Measurements from ENCODE around the gene SCD5. TPM values are rescaled to one million over a fixed set of nuclear protein-coding genes. Genes with fewer than 3 reads are reported as not detected.

Gene SCD5
- total RNA-seq, 1 donor from 2014 or later, result 4.7 TPM

GRCh38 chr4:82694892-82695291, 103.7 kb downstream of the SCD5 start:
- no peak for DNase-seq (ENCODE audit: low spot score)

- DNase-seq (ENCODE audit: low spot score), result no peak
These were observed 104.5 kb downstream of the SCD5 start for GRCh38 chr4:82694046-82694445.

DNA sequence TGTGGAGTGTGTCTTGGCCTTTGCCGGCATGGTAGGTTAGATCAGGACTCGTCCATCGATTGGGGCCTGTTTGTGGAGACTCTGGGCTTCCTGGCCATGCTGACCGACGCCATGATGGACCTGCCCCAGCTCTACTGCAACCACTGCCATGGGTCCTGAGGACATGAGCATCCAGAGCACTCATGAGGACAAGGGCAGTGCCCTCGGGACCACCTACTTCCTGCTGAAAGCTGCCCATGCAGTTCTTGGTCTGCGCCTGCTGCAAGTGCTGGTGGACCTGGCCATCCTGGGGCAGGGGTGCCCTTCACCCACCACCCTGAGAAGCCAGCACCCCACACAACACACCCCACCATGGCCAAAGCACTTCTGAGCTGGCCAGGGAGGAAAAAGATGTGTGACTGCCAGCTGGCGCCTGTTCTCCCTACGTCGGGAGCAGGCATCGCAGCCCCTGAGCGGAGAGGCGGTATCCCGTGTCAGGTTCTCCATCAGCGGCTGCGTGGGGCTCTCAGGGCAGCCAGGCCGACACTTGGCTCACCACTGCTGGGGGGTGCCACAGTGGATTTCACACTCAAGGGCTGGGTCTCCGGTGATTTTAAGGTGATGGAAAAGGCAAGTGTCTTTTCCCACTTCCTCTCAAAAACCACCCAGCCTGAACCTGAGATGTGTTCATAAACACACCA, 106.4 kb downstream of the SCD5 start:
- DNase-seq (ENCODE audit: low spot score), result no peak

- no peak for DNase-seq (ENCODE audit: low spot score)
These were observed 107.2 kb downstream of the SCD5 start for GRCh38 chr4:82691431-82691830.

- no peak for DNase-seq (ENCODE audit: low spot score)
These were observed 110.4 kb downstream of the SCD5 start for GRCh38 chr4:82688091-82688795.

DNA sequence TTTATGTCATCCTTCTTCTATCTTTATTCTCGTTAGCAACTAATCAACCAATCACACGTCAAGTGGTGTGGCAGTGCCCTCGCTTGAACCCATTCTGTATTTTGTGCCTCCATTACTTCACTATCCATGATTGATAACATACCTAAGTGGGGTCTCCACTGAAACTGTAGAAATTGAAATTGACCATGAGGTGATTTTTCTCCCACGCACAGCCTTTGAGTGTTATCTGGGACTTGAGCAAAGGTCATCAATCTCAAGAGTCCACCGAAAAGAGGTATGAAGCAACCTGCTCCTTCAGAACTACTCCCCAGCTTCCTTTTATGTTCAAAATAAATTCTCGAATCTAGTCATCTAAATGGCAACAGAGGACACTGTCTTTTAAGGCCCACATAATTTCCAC, 111.1 kb downstream of the SCD5 start:
- DNase-seq (ENCODE audit: low spot score), result no peak

DNA sequence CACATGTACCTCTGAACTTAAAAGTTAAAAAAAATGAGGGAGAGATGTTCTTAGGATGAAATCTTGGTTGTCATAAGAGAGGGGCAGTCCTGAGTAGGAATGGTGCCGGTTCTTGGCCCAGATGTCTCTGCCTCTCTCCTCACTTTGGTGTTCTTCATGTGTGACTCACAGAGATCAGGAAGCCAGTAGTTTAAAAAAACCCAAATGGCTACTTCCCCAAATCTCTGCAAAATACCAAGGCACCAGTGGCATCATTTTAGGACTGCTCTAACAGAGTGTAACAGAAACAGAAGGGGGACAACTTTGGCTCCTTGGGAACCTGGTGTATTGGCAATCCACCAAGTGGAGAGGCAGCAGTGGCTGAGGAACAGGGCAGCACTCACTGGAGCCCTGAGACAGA, 116.8 kb downstream of the SCD5 start:
- DNase-seq (ENCODE audit: low spot score), result no peak

- no peak for DNase-seq (ENCODE audit: low spot score)
These were observed 117.8 kb downstream of the SCD5 start for GRCh38 chr4:82680834-82681233.

DNA sequence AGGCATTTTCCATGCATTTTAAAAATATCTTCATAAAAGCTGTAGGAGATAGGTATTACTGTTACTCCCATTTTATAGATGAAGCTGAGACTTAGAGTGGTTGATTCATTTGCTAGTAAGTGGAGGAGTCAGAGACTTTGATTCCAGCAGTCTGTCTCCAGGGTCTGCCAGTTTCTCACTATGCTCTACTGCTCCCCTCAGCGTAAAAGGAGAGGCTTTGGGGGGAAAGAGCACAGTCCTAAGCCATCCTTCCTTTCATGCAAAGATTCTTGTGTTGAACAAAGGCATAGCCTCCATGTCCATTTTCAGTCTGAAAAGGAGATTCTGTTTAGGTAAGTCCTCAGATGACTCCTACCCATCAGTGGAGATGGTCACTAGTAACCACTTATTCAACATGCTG, 119.1 kb downstream of the SCD5 start:
- no peak for DNase-seq (ENCODE audit: low spot score)

DNA sequence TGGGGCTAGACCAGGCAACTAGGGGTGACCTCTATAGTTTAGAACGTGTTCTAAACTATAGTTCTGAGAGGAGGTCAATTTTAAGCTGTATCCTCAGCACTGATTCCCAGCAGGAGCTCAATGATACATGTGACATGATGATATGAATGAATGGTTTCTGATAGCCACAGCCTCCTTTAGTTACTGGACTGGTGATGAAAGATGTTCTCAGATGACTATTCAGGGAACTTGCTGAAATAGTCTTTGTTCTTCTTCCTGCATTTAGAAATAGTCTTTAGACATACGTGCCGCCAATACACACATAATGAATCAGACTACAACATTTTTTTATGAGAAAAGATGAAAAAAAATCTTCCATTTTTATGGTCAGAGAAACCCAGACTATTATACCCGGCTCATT, 120.5 kb downstream of the SCD5 start:
- no peak for DNase-seq (ENCODE audit: low spot score)

- DNase-seq (ENCODE audit: low spot score), result no peak
These were observed 121.3 kb downstream of the SCD5 start for GRCh38 chr4:82677327-82677726.

- no peak for DNase-seq (ENCODE audit: low spot score)
These were observed 130.7 kb downstream of the SCD5 start for GRCh38 chr4:82667761-82668480.

DNA sequence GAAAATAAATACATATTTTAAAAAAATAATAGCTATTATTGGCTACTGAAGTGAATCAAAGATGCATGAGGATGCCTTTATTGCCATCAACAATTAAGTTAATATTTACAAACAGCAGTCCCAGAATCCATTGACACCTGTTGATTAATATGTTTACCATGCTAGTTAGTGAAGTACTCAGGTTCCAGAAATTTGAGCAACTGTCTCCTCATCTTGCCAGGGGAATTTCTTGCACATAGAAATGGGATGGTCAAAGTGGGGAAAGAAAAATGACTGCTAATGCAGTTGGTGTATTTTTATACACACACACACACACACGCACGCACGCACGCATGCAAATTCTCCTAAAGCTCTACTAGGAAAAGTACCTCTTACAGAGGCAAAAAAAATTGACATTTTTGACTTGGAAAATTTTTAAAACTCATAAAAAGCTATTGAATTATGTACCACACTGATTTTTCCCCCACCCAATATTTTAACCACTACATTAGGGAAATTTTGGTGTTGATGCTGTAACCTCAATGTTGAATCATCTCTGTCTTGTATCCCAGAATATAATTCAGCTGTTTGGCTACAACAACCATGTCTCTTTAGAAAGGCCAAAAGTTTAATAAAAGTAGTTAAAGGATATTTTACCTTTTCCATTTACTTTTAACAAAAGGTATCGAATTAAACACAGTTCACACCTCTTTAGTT, 131.5 kb downstream of the SCD5 start:
- no peak for DNase-seq (ENCODE audit: low spot score)

DNA sequence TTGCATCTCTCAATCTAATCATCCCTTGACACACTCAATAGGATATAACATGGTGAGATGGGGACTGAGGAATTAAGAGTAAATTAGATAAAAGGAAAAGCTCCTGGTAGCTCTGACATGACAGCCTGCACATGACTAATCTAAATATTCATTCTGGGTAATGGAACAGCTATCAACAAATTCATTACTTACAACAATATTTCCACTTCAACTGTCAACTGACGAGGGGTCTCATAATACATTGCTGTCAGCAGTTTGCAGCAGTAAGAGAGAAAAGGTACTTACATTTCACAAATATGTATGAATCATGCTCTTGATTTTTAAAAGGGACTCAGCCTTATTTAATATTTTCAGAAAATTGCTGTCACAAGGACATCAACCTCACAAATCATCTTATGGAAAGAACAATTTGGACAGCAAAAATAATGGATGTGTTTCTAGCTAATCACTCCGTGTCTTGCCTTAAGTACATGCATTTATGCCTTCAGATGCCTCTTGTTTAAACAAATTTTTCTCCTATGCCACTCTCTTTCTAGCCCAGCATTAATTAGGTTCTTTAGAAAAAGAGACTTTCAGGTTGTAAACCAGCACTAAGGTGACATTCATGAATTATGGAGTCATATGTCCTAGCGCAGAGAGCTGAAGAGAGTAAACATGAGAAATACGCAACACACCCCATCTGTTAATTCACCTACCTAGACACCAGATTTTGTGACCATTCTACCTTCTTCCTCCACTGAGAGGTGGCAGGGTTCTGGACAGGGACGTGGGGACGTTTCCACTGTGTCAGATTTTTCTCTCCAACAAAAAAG, 137.2 kb downstream of the SCD5 start:
- no peak for DNase-seq (ENCODE audit: low spot score)

DNA sequence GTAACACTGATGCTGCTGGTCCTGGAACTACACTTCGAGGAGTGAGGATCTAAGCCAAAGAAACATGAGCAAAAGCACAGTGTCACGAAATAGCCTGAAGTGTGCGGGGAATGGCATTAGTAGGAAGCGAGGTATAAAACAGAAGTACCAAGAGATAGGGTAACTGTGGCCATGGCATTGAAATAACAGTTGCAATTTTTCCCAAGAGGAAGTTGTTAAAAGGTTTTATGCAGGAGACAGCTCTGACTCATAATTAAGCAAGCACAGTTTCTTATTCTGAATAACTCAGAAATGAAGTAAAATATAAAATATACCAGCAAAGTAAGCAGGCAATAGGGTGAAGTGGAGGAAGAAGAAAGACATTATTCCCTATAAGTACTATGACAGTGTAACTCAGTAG, 146.5 kb downstream of the SCD5 start:
- no peak for DNase-seq (ENCODE audit: low spot score)

DNA sequence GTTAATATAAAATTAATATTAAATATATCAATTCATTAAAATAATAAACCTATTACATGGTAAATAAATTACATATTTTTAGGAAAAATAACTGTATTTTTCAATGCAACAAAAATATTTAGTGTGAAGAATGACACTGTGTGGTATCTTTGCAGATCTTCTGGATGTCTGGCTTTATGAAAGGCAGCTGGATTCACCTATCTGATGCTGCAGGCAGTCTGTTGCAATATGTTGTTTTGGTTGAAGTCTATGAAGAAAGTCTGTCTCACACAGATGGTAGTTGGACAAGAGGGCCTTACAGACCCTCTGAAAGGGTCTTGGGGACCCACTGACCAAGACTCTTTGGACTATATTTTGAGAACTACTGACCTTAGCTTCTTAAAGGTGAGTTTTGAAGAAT, 147.7 kb downstream of the SCD5 start:
- no peak for DNase-seq (ENCODE audit: low spot score)

DNA sequence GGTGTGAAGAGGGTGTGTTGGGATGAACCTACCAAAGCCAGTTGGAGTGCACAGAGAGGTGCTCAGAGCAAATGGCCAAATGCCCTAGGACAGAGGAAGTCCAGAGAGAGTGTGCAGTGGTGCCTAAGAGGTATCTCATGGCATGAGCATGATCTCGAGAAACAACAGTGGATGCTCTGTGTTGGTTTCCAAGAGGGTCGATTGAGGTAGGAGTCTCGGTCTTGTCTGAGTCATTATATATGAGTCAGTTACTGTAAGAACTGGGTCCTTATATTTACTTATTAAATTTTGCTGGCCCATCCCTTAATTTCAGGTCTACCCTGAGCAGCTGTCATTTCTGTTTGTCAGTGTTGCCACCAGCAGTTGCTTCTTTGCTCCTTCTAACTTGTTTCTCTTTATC, 150.2 kb downstream of the SCD5 start:
- DNase-seq (ENCODE audit: low spot score), result no peak

DNA sequence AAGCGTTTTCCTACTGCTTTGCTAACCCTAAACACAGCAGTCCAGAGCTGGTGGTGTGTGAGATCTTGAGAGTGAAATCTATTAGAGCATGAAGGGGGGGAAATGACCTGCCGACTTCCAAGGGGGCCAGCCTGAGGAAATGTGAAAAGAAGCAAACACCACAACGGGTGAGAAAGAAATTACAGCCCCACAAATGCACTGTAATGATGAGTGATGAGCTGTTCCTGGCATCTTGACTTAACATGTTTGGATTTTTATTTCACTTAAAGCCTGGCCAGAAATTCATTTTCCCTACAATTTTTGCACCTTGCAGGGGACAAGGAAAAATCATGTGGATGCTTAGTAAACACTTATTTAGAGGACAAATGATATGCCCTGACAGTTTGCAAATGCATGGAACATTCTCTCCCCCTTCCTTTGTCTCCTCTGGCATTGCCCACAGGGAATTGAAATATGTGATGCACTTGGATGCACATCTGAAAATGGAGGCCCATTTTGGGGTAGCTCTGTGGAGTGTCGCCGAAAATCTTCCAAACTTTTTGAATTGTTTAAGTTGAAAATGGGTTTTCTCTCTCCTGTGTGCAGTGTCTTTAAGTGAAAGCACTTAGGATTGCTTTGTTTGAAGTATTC, 152.5 kb downstream of the SCD5 start:
- DNase-seq (ENCODE audit: low spot score), result no peak

DNA sequence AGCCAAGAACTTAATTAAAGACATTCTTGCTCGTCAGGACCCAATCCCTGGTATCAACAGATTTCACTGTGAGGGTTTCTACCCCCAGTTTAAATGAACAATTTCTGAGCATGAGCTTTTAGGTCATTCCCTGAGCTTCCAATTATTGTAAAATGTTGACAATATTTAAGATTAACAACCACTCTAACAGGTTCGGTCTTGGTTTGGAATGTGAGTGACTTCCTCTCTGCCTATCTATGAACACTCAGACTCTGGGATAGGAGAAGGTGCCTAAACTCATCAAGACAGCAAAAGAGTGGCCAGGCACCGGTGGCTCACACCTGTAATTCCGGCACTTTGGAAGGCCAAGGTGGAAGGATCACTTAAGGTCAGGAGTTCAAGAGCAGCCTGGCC, 153.9 kb downstream of the SCD5 start:
- no peak for DNase-seq (ENCODE audit: low spot score)

- no peak for DNase-seq (ENCODE audit: low spot score)
These were observed 154.4 kb downstream of the SCD5 start for GRCh38 chr4:82643994-82644733.
